ENCODE data around the gene CD55. TPM values are rescaled to one million over a fixed set of nuclear protein-coding genes. Genes with fewer than 3 reads are reported as not detected.
A peak's percentile ranks its signal among the peaks of the same experiment; 100 is the strongest.

The CD55 gene
- total RNA-seq, 1 experiment from 2014 or later = 108 TPM

DNA sequence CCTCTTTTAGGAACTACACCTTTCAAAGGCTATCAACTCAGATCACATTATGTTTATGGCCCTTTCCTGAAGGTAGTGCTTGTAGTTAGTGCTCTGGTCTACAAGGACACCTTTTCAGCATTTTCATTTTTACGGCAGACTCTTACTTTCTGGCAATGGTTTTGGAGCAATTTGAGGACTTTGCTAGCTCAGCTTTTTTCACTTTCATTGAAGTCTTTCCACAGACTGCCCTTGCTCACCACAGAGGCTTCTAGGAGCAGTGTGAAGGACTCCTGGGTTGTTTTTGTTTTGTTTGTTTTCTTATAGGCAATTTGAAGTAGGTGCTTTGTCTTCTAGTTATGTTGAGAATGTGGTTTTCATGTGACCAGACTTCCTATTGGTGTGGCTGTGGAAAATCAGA lies 43.1 kb downstream of the CD55 start:
- Histone ChIP-seq H4K20me1 (ENCODE audit: low read length) (no peaks in the 10 kb centered on the region), H3F3A (ENCODE audit: low read length, unreplicated experiment) (no peaks in the 10 kb centered on the region), H3K36me3 (ENCODE audit: low read depth, low read length) (no peaks in the 10 kb centered on the region; the same call in 1 of the 2 replicates), H3K9me2 (replicated peaks; ENCODE audit: low read length) (no peaks in the 10 kb centered on the region), H3K4me2 (ENCODE audit: low read length) (no peak overlapping the region), H3K9me3 (ENCODE audit: low read length) (no peaks in the 10 kb centered on the region), H3K4me3 (ENCODE audit: low read length) (no peak overlapping the region), H3K27me3 (ENCODE audit: low read length) (no peaks in the 10 kb centered on the region), H2AFZ (ENCODE audit: low read length) (no peak overlapping the region), H3K79me2 (ENCODE audit: low read length) (no peaks in the 10 kb centered on the region), H3K4me1 (ENCODE audit: insufficient read depth, low read length) (peaks cover 19% of the 10 kb centered on the region), H3K27ac (ENCODE audit: low read length) (no peak overlapping the region), H3K9ac (ENCODE audit: low read length) (no peak overlapping the region)
- ChIA-PET CTCF (no interaction called here), POLR2A (ENCODE audit: unreplicated experiment) (interaction anchor here (0.6 kb wide), 1 partner anchor 115 kb away, joined by 3 read pairs; no protein-coding TSS in a partner anchor)
- ATAC-seq (no peak), DNase-seq (no peak)
- intact Hi-C loops (cut with micrococcal nuclease) = no loop called here
- no peak for TF ChIP-seq CTCF (conservative IDR thresholded peaks at IDR 0.05; ENCODE audit: low read depth, low read length)
- TF ChIP-seq EZH2 (IDR thresholded peaks at IDR 0.05; ENCODE audit: low read length, unreplicated experiment) = no peak
- no peak for TF ChIP-seq EZH2phosphoT487 (IDR thresholded peaks at IDR 0.05; ENCODE audit: borderline replicate concordance, low read length)
- no TSS peak for BruUV-seq (replicated peaks)

GRCh38 chr1:207365063-207365462 lies 43.6 kb downstream of the CD55 start:
- H3K36me3 ChIP-seq (ENCODE audit: low read depth, low read length) = no peaks in the 10 kb centered on the region; the same call in 1 of the 2 replicates
- ChIA-PET CTCF (interaction anchor here (1.1 kb wide), 1 partner anchor 105 kb away, joined by 3 read pairs; no protein-coding TSS in a partner anchor), POLR2A (ENCODE audit: unreplicated experiment) (interaction anchor here (0.6 kb wide), 1 partner anchor 40 kb away, joined by 3 read pairs; no protein-coding TSS in a partner anchor)
- H3K9me3 ChIP-seq (ENCODE audit: low read length) = no peaks in the 10 kb centered on the region
- no peaks in the 10 kb centered on the region for H4K20me1 ChIP-seq (ENCODE audit: low read length)
- no peak for ATAC-seq
- H3K9me2 ChIP-seq (replicated peaks; ENCODE audit: low read length) = no peaks in the 10 kb centered on the region
- BruUV-seq (replicated peaks) = no TSS peak
- no peak for DNase-seq
- H3K27ac ChIP-seq (ENCODE audit: low read length) = no peak overlapping the region
- H3K79me2 ChIP-seq (ENCODE audit: low read length) = no peaks in the 10 kb centered on the region
- no peaks in the 10 kb centered on the region for H3F3A ChIP-seq (ENCODE audit: low read length, unreplicated experiment)
- no peak overlapping the region for H3K9ac ChIP-seq (ENCODE audit: low read length)
- H3K4me3 ChIP-seq (ENCODE audit: low read length) = no peak overlapping the region
- intact Hi-C loops (cut with micrococcal nuclease) = no loop called here
- no peak overlapping the region for H2AFZ ChIP-seq (ENCODE audit: low read length)
- H3K4me2 ChIP-seq (ENCODE audit: low read length) = no peak overlapping the region
- no peaks in the 10 kb centered on the region for H3K27me3 ChIP-seq (ENCODE audit: low read length)
- no peak for TF ChIP-seq EZH2 (IDR thresholded peaks at IDR 0.05; ENCODE audit: low read length, unreplicated experiment)
- no peak for TF ChIP-seq CTCF (conservative IDR thresholded peaks at IDR 0.05; ENCODE audit: low read depth, low read length)
- TF ChIP-seq EZH2phosphoT487 (IDR thresholded peaks at IDR 0.05; ENCODE audit: borderline replicate concordance, low read length) = no peak
- H3K4me1 ChIP-seq (ENCODE audit: insufficient read depth, low read length) = peaks cover 19% of the 10 kb centered on the region

- H3F3A ChIP-seq (ENCODE audit: low read length, unreplicated experiment) = no peaks in the 10 kb centered on the region
- H3K9ac ChIP-seq (ENCODE audit: low read length) = no peak overlapping the region
- intact Hi-C loops (cut with micrococcal nuclease) = no loop called here
- no peak overlapping the region for H3K4me3 ChIP-seq (ENCODE audit: low read length)
- DNase-seq (peak; percentile 85), ATAC-seq (peak; percentile 91)
- H3K27me3 ChIP-seq (ENCODE audit: low read length) = no peaks in the 10 kb centered on the region
- CTCF ChIA-PET = interaction anchor here (1.1 kb wide), 1 partner anchor 106 kb away, joined by 3 read pairs; no protein-coding TSS in a partner anchor
- H3K79me2 ChIP-seq (ENCODE audit: low read length) = no peaks in the 10 kb centered on the region
- peaks cover 19% of the 10 kb centered on the region for H3K4me1 ChIP-seq (ENCODE audit: insufficient read depth, low read length)
- peak overlapping the region; percentile 42 for H3K27ac ChIP-seq (ENCODE audit: low read length)
- H2AFZ ChIP-seq (ENCODE audit: low read length) = no peak overlapping the region
- TF ChIP-seq EZH2 (IDR thresholded peaks at IDR 0.05; ENCODE audit: low read length, unreplicated experiment) (no peak), EZH2phosphoT487 (IDR thresholded peaks at IDR 0.05; ENCODE audit: borderline replicate concordance, low read length) (no peak), CTCF (conservative IDR thresholded peaks at IDR 0.05; ENCODE audit: low read depth, low read length) (no peak)
- no TSS peak for BruUV-seq (replicated peaks)
- H3K36me3 ChIP-seq (ENCODE audit: low read depth, low read length) = no peaks in the 10 kb centered on the region; the same call in 1 of the 2 replicates
- H4K20me1 ChIP-seq (ENCODE audit: low read length) = no peaks in the 10 kb centered on the region
- POLR2A ChIA-PET (ENCODE audit: unreplicated experiment) = no interaction called here
- no peaks in the 10 kb centered on the region for H3K9me2 ChIP-seq (replicated peaks; ENCODE audit: low read length)
- no peaks in the 10 kb centered on the region for H3K9me3 ChIP-seq (ENCODE audit: low read length)
- 0 out of 2 replicates have a peak overlapping the region, but pooled peaks have one; percentile 12 for H3K4me2 ChIP-seq (ENCODE audit: low read length)
Observed at GRCh38 chr1:207366022-207366421, 44.5 kb downstream of the CD55 start.

Data from PC-3 (cell line).